GM12878 (cell line): ENCODE data around the gene TBC1D22B. TPM values are rescaled to one million over a fixed set of nuclear protein-coding genes. Genes with fewer than 3 reads are reported as not detected.
A peak's percentile ranks its signal among the peaks of the same experiment; 100 is the strongest.

ENCODE experiments used
- ATF2 ChIP-seq: IDR thresholded peaks from 2 replicates; pipeline ENCODE4 v1.6.1; 2012; ENCODE audit warnings: low read length, inconsistent platforms
- E4F1 ChIP-seq: fragments of 450-650 bp; IDR thresholded peaks from 2 replicates; pipeline ENCODE4 v1.6.1; 2018; ENCODE audit warnings: borderline replicate concordance, mild to moderate bottlenecking; ENCODE audit not compliant: partially characterized antibody
- GABPA ChIP-seq: IDR thresholded peaks from 2 replicates; pipeline ENCODE4 v1.6.1; 2014; ENCODE audit warnings: antibody characterized with exemption, low read depth, mild to moderate bottlenecking, inconsistent platforms
- HCFC1 ChIP-seq: fragments of 150-350 bp; IDR thresholded peaks from 2 replicates; pipeline ENCODE4 v1.6.1; 2014; ENCODE audit warnings: low read length
- KAT2A ChIP-seq: conservative IDR thresholded peaks from 2 replicates; pipeline ENCODE4 v1.6.1; 2011; ENCODE audit warnings: low read depth, low read length; ENCODE audit not compliant: control insufficient read depth
- KLF5 ChIP-seq: fragments of 450-650 bp; IDR thresholded peaks from 2 replicates; pipeline ENCODE4 v1.6.1; 2014; ENCODE audit warnings: mild to moderate bottlenecking; ENCODE audit not compliant: partially characterized antibody
- MEF2B ChIP-seq: fragments of 450-650 bp; IDR thresholded peaks from 2 replicates; pipeline ENCODE4 v1.6.1; 2018; ENCODE audit warnings: mild to moderate bottlenecking, moderate library complexity; ENCODE audit not compliant: partially characterized antibody, poor library complexity, severe bottlenecking
- MXI1 ChIP-seq: fragments of 150-350 bp; IDR thresholded peaks from 2 replicates; pipeline ENCODE4 v1.6.1; 2011; ENCODE audit warnings: low read depth, mild to moderate bottlenecking, inconsistent platforms, low read length, improper control_type of control experiment
- MYC ChIP-seq: IDR thresholded peaks from 2 replicates; pipeline ENCODE4 v1.6.1; 2011; ENCODE audit warnings: mild to moderate bottlenecking, low read length, moderate library complexity, inconsistent platforms; ENCODE audit not compliant: insufficient read depth, insufficient replicate concordance, insufficient read length, severe bottlenecking
- NFYA ChIP-seq: IDR thresholded peaks from 2 replicates; pipeline ENCODE4 v1.6.1; 2011; ENCODE audit warnings: low read depth, mild to moderate bottlenecking, low read length, improper control_type of control experiment, borderline replicate concordance
- NFYB ChIP-seq: IDR thresholded peaks from 2 replicates; pipeline ENCODE4 v1.6.1; 2011; ENCODE audit warnings: low read depth, mild to moderate bottlenecking, low read length, improper control_type of control experiment, moderate library complexity; ENCODE audit not compliant: insufficient read depth
- PML ChIP-seq: IDR thresholded peaks from 2 replicates; pipeline ENCODE4 v1.6.1; 2012; ENCODE audit warnings: low read length, inconsistent platforms
- POLR2A ChIP-seq: IDR thresholded peaks from 2 replicates; pipeline ENCODE4 v1.6.1; 2011; ENCODE audit warnings: low read depth, mild to moderate bottlenecking, low read length
- POLR2AphosphoS2 ChIP-seq: IDR thresholded peaks from 2 replicates; pipeline ENCODE4 v1.6.1; 2011; ENCODE audit warnings: low read depth, mild to moderate bottlenecking, low read length, improper control_type of control experiment, moderate library complexity
- RCOR1 ChIP-seq: conservative IDR thresholded peaks from 2 replicates; pipeline ENCODE4 v1.6.1; 2012; ENCODE audit warnings: low read depth, low read length, improper control_type of control experiment
- RELB ChIP-seq: fragments of 450-650 bp; IDR thresholded peaks from 2 replicates; pipeline ENCODE4 v1.6.1; 2017; ENCODE audit warnings: low read depth, mild to moderate bottlenecking, moderate library complexity
- SMAD1 ChIP-seq: fragments of 450-650 bp; IDR thresholded peaks from 2 replicates; pipeline ENCODE4 v1.6.1; 2018; ENCODE audit warnings: mild to moderate bottlenecking, low read depth; ENCODE audit not compliant: partially characterized antibody
- TAF1 ChIP-seq: IDR thresholded peaks from 2 replicates; pipeline ENCODE4 v1.6.1; 2011; ENCODE audit warnings: mild to moderate bottlenecking, low read depth, low read length, borderline replicate concordance
- WRNIP1 ChIP-seq: IDR thresholded peaks from 2 replicates; pipeline ENCODE4 v1.6.1; 2011; ENCODE audit warnings: low read depth, low read length, improper control_type of control experiment, borderline replicate concordance
- YBX1 ChIP-seq: fragments of 450-650 bp; IDR thresholded peaks from 2 replicates; pipeline ENCODE4 v1.6.1; 2016; ENCODE audit warnings: antibody characterized with exemption
- YY1 ChIP-seq: IDR thresholded peaks from 2 replicates; pipeline ENCODE4 v1.6.1; 2011; ENCODE audit warnings: low read depth, mild to moderate bottlenecking, low read length
- ZBED1 ChIP-seq: IDR thresholded peaks from 2 replicates; pipeline ENCODE4 v1.6.1; 2016; ENCODE audit warnings: borderline replicate concordance
- ZNF274 ChIP-seq: IDR thresholded peaks from one replicate; pipeline ENCODE4 v1.8.0; 2011; ENCODE audit not compliant: insufficient read length, insufficient read depth
- ZZZ3 ChIP-seq: IDR thresholded peaks from 2 replicates; pipeline ENCODE4 v1.6.1; 2011; ENCODE audit warnings: low read depth; ENCODE audit not compliant: control insufficient read depth, insufficient read length
- polyA plus RNA-seq, 11 experiments: library from polyadenylated mRNA; depleted of rRNA in 4 of 11; unstranded in 6 of 11; stranded (reverse) in 5 of 11; fragments of >200 nt; fragmentation: Nextera tagmentation in 4 of 11; fragmentation: Illumina TruSeq in 1 of 11; extraction: Ambion mirVana in 4 of 11; extraction: Trizol in 1 of 11; gene quantifications; 1 replicate in 1 of 11; 2 replicates in 10 of 11; pipeline versions ENCODE4 v1.2.1 to v1.2.3, GENCODE V29; 2011 to 2016; ENCODE audit warnings: inconsistent platforms in 2 of 11, missing spikeins in 2 of 11, low read depth in 1 of 11
- total RNA-seq, 4 experiments: library from RNA; depleted of rRNA in 3 of 4; stranded (reverse); fragments of >200 nt in 3 of 4; fragmentation: Illumina TruSeq in 1 of 4; extraction: Trizol in 1 of 4; gene quantifications; 2 replicates each; pipeline versions ENCODE4 v1.2.1 to v1.2.3, GENCODE V29; 2013 to 2021
- TF ChIP-seq, protein P1 (sequence below): IDR thresholded peaks from 2 replicates; pipeline ENCODE4 v1.6.1; 2012; ENCODE audit warnings: low read depth, low read length, improper control_type of control experiment

Gene TBC1D22B
- total and polyA plus RNA-seq, 10 of the 15 experiments (the other 5 are each of a cell fraction or from before 2014, with no cell fraction given) = 3.4 to 18.7 (median 14.1) TPM

- TF ChIP-seq, protein P1, sequence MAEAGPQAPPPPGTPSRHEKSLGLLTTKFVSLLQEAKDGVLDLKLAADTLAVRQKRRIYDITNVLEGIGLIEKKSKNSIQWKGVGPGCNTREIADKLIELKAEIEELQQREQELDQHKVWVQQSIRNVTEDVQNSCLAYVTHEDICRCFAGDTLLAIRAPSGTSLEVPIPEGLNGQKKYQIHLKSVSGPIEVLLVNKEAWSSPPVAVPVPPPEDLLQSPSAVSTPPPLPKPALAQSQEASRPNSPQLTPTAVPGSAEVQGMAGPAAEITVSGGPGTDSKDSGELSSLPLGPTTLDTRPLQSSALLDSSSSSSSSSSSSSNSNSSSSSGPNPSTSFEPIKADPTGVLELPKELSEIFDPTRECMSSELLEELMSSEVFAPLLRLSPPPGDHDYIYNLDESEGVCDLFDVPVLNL = no peak
- no peak for TF ChIP-seq PML
- TF ChIP-seq NFYB = peak; percentile 90
- TF ChIP-seq HCFC1 = peak; percentile 84
- TF ChIP-seq ZNF274 = no peak
- no peak for TF ChIP-seq MYC
- TF ChIP-seq TAF1 = peak; percentile 66; the same call in 1 of the 2 replicates
- TF ChIP-seq ZZZ3 = no peak
- TF ChIP-seq RCOR1 = no peak
- TF ChIP-seq RELB = peak; percentile 87
- no peak for TF ChIP-seq WRNIP1
- no peak for TF ChIP-seq MXI1
- no peak for TF ChIP-seq ATF2
- TF ChIP-seq E4F1 = no peak
- no peak for TF ChIP-seq SMAD1
- TF ChIP-seq NFYA = no peak
- TF ChIP-seq ZBED1 = no peak; the same call in 1 of the 2 replicates
- no peak for TF ChIP-seq GABPA
- peak; percentile 99 for TF ChIP-seq YY1
- no peak for TF ChIP-seq YBX1
- peak; percentile 91 for TF ChIP-seq POLR2A
- TF ChIP-seq POLR2AphosphoS2 = peak; percentile 30; the same call in 1 of the 2 replicates
- no peak for TF ChIP-seq KAT2A
- TF ChIP-seq KLF5 = peak; percentile 6
- no peak for TF ChIP-seq MEF2B
These were observed at the start of gene TBC1D22B, which contains the start of gene TMEM217 (continued) for GRCh38 chr6:37257634-37258404.
